ENCODE results near the gene OR52I1.

- TF ChIP-seq CTCF (IDR thresholded peaks at IDR 0.05; ENCODE audit: low read depth, low read length) = no peak
- TF ChIP-seq EZH2phosphoT487 (IDR thresholded peaks at IDR 0.05; ENCODE audit: low read depth) = no peak
These were observed 33.4 kb upstream of the OR52I1 start for GRCh38 chr11:4560467-4560866.
